GM12864 (cell line): ENCODE measurements around the gene NTPCR.
A peak's percentile ranks its signal among the peaks of the same experiment; 100 is the strongest.

Experiments
- DNase-seq: peaks from one replicate; pipeline ENCODE4 v3.0.0-alpha.2; 2011; ENCODE audit warnings: low read depth
- H3K4me3 ChIP-seq: 2 replicates; pipeline ENCODE4 v1.5.1; 2011; ENCODE audit warnings: mild to moderate bottlenecking, low read depth, low read length, control low read depth
- CTCF ChIP-seq: IDR thresholded peaks from 2 replicates; pipeline ENCODE4 v1.5.1; 2011; ENCODE audit warnings: low read depth, mild to moderate bottlenecking, moderate library complexity, low read length, control low read depth, inconsistent platforms; ENCODE audit errors: missing control alignments

The NTPCR gene

GRCh38 chr1:233020426-233020825 lies 70.0 kb downstream of the NTPCR start:
- H3K4me3 ChIP-seq = no peak overlapping the region
- no peak for DNase-seq
- no peak for TF ChIP-seq CTCF

GRCh38 chr1:233022246-233022645 lies 71.8 kb downstream of the NTPCR start:
- DNase-seq = no peak
- TF ChIP-seq CTCF = no peak
- H3K4me3 ChIP-seq = no peak overlapping the region

GRCh38 chr1:233024199-233024598 lies 73.8 kb downstream of the NTPCR start:
- no peak overlapping the region for H3K4me3 ChIP-seq
- TF ChIP-seq CTCF = no peak
- no peak for DNase-seq

- no peak overlapping the region for H3K4me3 ChIP-seq
- no peak for DNase-seq
- peak; percentile 56 for TF ChIP-seq CTCF
Observed at GRCh38 chr1:233025157-233025556, 74.7 kb downstream of the NTPCR start.

- no peak for TF ChIP-seq CTCF
- no peak for DNase-seq
Observed at GRCh38 chr1:233025567-233025966, 75.2 kb downstream of the NTPCR start.

GRCh38 chr1:233027046-233027445 lies 76.6 kb downstream of the NTPCR start:
- H3K4me3 ChIP-seq = no peak overlapping the region
- DNase-seq = no peak
- TF ChIP-seq CTCF = no peak

More at GRCh38 chr1:233025567-233025966, 75.2 kb downstream of the NTPCR start:
- no peak overlapping the region for H3K4me3 ChIP-seq

GRCh38 chr1:233031521-233031920 lies 81.1 kb downstream of the NTPCR start:
- no peak for DNase-seq
- no peak overlapping the region for H3K4me3 ChIP-seq
- TF ChIP-seq CTCF = no peak
